ENCODE data around the gene GRID2. TPM values are rescaled to one million over a fixed set of nuclear protein-coding genes. Genes with fewer than 3 reads are reported as not detected.
"Not testable (repeated sequence)": the region's sequence is repeated elsewhere in the genome, so short reads cannot be mapped to it uniquely, and the experiment has no call there.

The GRID2 gene
- total RNA-seq, 2 experiments from 2014 or later: not detected

GRCh38 chr4:93654211-93654610 is 1350.4 kb downstream of the GRID2 start:
- H3K4me1 Mint-ChIP-seq (ENCODE audit: low read depth): no peaks in the 10 kb centered on the region
- H3K4me3 Mint-ChIP-seq: no peak overlapping the region
- no peaks in the 10 kb centered on the region for H3K36me3 Mint-ChIP-seq (ENCODE audit: low read depth)
- intact Hi-C loops (cut with micrococcal nuclease): no loop called here
- CTCF ChIA-PET: no interaction called here
- H3K9me3 Mint-ChIP-seq: peaks cover 1% of the 10 kb centered on the region
- no peak for DNase-seq
- H3K27me3 Mint-ChIP-seq (ENCODE audit: low read depth): no peaks in the 10 kb centered on the region
- H3K27ac Mint-ChIP-seq: no peak overlapping the region

GRCh38 chr4:93657527-93657926 is 1353.8 kb downstream of the GRID2 start:
- no peak overlapping the region for H3K27ac Mint-ChIP-seq
- CTCF ChIA-PET: interaction anchor here (0.6 kb wide), 1 partner anchor 469 kb away, joined by 3 read pairs; no protein-coding TSS in a partner anchor
- H3K36me3 Mint-ChIP-seq (ENCODE audit: low read depth): no peaks in the 10 kb centered on the region
- H3K27me3 Mint-ChIP-seq (ENCODE audit: low read depth): no peaks in the 10 kb centered on the region
- peaks cover 6% of the 10 kb centered on the region for H3K9me3 Mint-ChIP-seq
- intact Hi-C loops (cut with micrococcal nuclease): no loop called here
- no peaks in the 10 kb centered on the region for H3K4me1 Mint-ChIP-seq (ENCODE audit: low read depth)
- no peak for DNase-seq
- no peak overlapping the region for H3K4me3 Mint-ChIP-seq

- H3K36me3 Mint-ChIP-seq (ENCODE audit: low read depth): no peaks in the 10 kb centered on the region
- H3K27me3 Mint-ChIP-seq (ENCODE audit: low read depth): no peaks in the 10 kb centered on the region
- CTCF ChIA-PET: no interaction called here
- intact Hi-C loops (cut with micrococcal nuclease): no loop called here
- H3K4me1 Mint-ChIP-seq (ENCODE audit: low read depth): no peaks in the 10 kb centered on the region
- H3K9me3 Mint-ChIP-seq: peaks cover 6% of the 10 kb centered on the region
- DNase-seq: no peak
- H3K27ac Mint-ChIP-seq: no peak overlapping the region
- H3K4me3 Mint-ChIP-seq: no peak overlapping the region
These were observed 1354.7 kb downstream of the GRID2 start for GRCh38 chr4:93658443-93658842.

GRCh38 chr4:93659629-93660028 is 1355.9 kb downstream of the GRID2 start:
- no peak for DNase-seq
- CTCF ChIA-PET: no interaction called here
- Mint-ChIP-seq H3K4me3 (no peak overlapping the region), H3K27me3 (ENCODE audit: low read depth) (no peaks in the 10 kb centered on the region), H3K4me1 (ENCODE audit: low read depth) (no peaks in the 10 kb centered on the region), H3K36me3 (ENCODE audit: low read depth) (no peaks in the 10 kb centered on the region), H3K27ac (no peak overlapping the region), H3K9me3 (peaks cover 6% of the 10 kb centered on the region)
- intact Hi-C loops (cut with micrococcal nuclease): no loop called here

- CTCF ChIA-PET: no interaction called here
- DNase-seq: no peak
- Mint-ChIP-seq H3K27me3 (ENCODE audit: low read depth) (no peaks in the 10 kb centered on the region), H3K9me3 (peaks cover 6% of the 10 kb centered on the region), H3K27ac (no peak overlapping the region), H3K4me1 (ENCODE audit: low read depth) (no peaks in the 10 kb centered on the region), H3K4me3 (no peak overlapping the region), H3K36me3 (ENCODE audit: low read depth) (no peaks in the 10 kb centered on the region)
- intact Hi-C loops (cut with micrococcal nuclease): no loop called here
These were observed 1356.3 kb downstream of the GRID2 start for GRCh38 chr4:93660036-93660435.

GRCh38 chr4:93670434-93670833 is 1366.7 kb downstream of the GRID2 start:
- no peaks in the 10 kb centered on the region for H3K36me3 Mint-ChIP-seq (ENCODE audit: low read depth)
- H3K4me1 Mint-ChIP-seq (ENCODE audit: low read depth): no peaks in the 10 kb centered on the region
- no peak for DNase-seq
- CTCF ChIA-PET: no interaction called here
- peaks cover 4% of the 10 kb centered on the region for H3K9me3 Mint-ChIP-seq
- H3K27ac Mint-ChIP-seq: no peak overlapping the region
- H3K4me3 Mint-ChIP-seq: no peak overlapping the region
- intact Hi-C loops (cut with micrococcal nuclease): no loop called here
- no peaks in the 10 kb centered on the region for H3K27me3 Mint-ChIP-seq (ENCODE audit: low read depth)

GRCh38 chr4:93671093-93671492 is 1367.3 kb downstream of the GRID2 start:
- H3K27ac Mint-ChIP-seq: no peak overlapping the region
- peaks cover 4% of the 10 kb centered on the region for H3K9me3 Mint-ChIP-seq
- H3K36me3 Mint-ChIP-seq (ENCODE audit: low read depth): no peaks in the 10 kb centered on the region
- DNase-seq: no peak
- no peaks in the 10 kb centered on the region for H3K4me1 Mint-ChIP-seq (ENCODE audit: low read depth)
- no peak overlapping the region for H3K4me3 Mint-ChIP-seq
- intact Hi-C loops (cut with micrococcal nuclease): no loop called here
- CTCF ChIA-PET: no interaction called here
- H3K27me3 Mint-ChIP-seq (ENCODE audit: low read depth): no peaks in the 10 kb centered on the region

GRCh38 chr4:93676937-93677336 is 1373.2 kb downstream of the GRID2 start:
- H3K27ac Mint-ChIP-seq; H3K4me3 Mint-ChIP-seq; DNase-seq; intact Hi-C loops (cut with micrococcal nuclease); H3K27me3 Mint-ChIP-seq (ENCODE audit: low read depth); CTCF ChIA-PET; H3K36me3 Mint-ChIP-seq (ENCODE audit: low read depth); H3K4me1 Mint-ChIP-seq (ENCODE audit: low read depth); H3K9me3 Mint-ChIP-seq: not testable (repeated sequence)

- no peaks in the 10 kb centered on the region for H3K27me3 Mint-ChIP-seq (ENCODE audit: low read depth)
- CTCF ChIA-PET: interaction anchor here (0.9 kb wide), 1 partner anchor 16 kb away, joined by 4 read pairs; no protein-coding TSS in a partner anchor
- DNase-seq: no peak
- H3K4me3 Mint-ChIP-seq: no peak overlapping the region
- intact Hi-C loops (cut with micrococcal nuclease): no loop called here
- no peak overlapping the region for H3K27ac Mint-ChIP-seq
- no peaks in the 10 kb centered on the region for H3K9me3 Mint-ChIP-seq
- no peaks in the 10 kb centered on the region for H3K4me1 Mint-ChIP-seq (ENCODE audit: low read depth)
- H3K36me3 Mint-ChIP-seq (ENCODE audit: low read depth): no peaks in the 10 kb centered on the region
These were observed 1380.8 kb downstream of the GRID2 start for GRCh38 chr4:93684571-93684970.

GRCh38 chr4:93687304-93687703 is 1383.5 kb downstream of the GRID2 start:
- Mint-ChIP-seq H3K36me3 (ENCODE audit: low read depth) (no peaks in the 10 kb centered on the region), H3K4me3 (no peak overlapping the region), H3K27ac (no peak overlapping the region), H3K27me3 (ENCODE audit: low read depth) (no peaks in the 10 kb centered on the region), H3K4me1 (ENCODE audit: low read depth) (no peaks in the 10 kb centered on the region), H3K9me3 (no peaks in the 10 kb centered on the region)
- no peak for DNase-seq
- intact Hi-C loops (cut with micrococcal nuclease): no loop called here
- CTCF ChIA-PET: no interaction called here

- H3K27ac Mint-ChIP-seq: no peak overlapping the region
- H3K4me1 Mint-ChIP-seq (ENCODE audit: low read depth): no peaks in the 10 kb centered on the region
- no peaks in the 10 kb centered on the region for H3K36me3 Mint-ChIP-seq (ENCODE audit: low read depth)
- CTCF ChIA-PET: no interaction called here
- H3K9me3 Mint-ChIP-seq: no peaks in the 10 kb centered on the region
- H3K4me3 Mint-ChIP-seq: no peak overlapping the region
- intact Hi-C loops (cut with micrococcal nuclease): no loop called here
- no peak for DNase-seq
- H3K27me3 Mint-ChIP-seq (ENCODE audit: low read depth): no peaks in the 10 kb centered on the region
These were observed 1385.2 kb downstream of the GRID2 start for GRCh38 chr4:93688978-93689377.

GRCh38 chr4:93693141-93693540 is 1389.4 kb downstream of the GRID2 start:
- CTCF ChIA-PET: no interaction called here
- no peak for DNase-seq
- intact Hi-C loops (cut with micrococcal nuclease): no loop called here
- H3K36me3 Mint-ChIP-seq (ENCODE audit: low read depth): no peaks in the 10 kb centered on the region
- H3K27me3 Mint-ChIP-seq (ENCODE audit: low read depth): no peaks in the 10 kb centered on the region
- no peak overlapping the region for H3K27ac Mint-ChIP-seq
- H3K4me3 Mint-ChIP-seq: no peak overlapping the region
- H3K4me1 Mint-ChIP-seq (ENCODE audit: low read depth): no peaks in the 10 kb centered on the region
- H3K9me3 Mint-ChIP-seq: no peaks in the 10 kb centered on the region

GRCh38 chr4:93698686-93699085 is 1394.9 kb downstream of the GRID2 start:
- no peak for DNase-seq
- Mint-ChIP-seq H3K27ac (no peak overlapping the region), H3K27me3 (ENCODE audit: low read depth) (no peaks in the 10 kb centered on the region), H3K36me3 (ENCODE audit: low read depth) (no peaks in the 10 kb centered on the region), H3K9me3 (no peaks in the 10 kb centered on the region), H3K4me1 (ENCODE audit: low read depth) (no peaks in the 10 kb centered on the region), H3K4me3 (no peak overlapping the region)
- CTCF ChIA-PET: no interaction called here
- intact Hi-C loops (cut with micrococcal nuclease): no loop called here

- Mint-ChIP-seq H3K27me3 (ENCODE audit: low read depth) (no peaks in the 10 kb centered on the region), H3K27ac (no peak overlapping the region), H3K36me3 (ENCODE audit: low read depth) (no peaks in the 10 kb centered on the region), H3K9me3 (peaks cover 5% of the 10 kb centered on the region), H3K4me3 (no peak overlapping the region), H3K4me1 (ENCODE audit: low read depth) (no peaks in the 10 kb centered on the region)
- no peak for DNase-seq
- CTCF ChIA-PET: interaction anchor here (0.9 kb wide), 1 partner anchor 16 kb away, joined by 4 read pairs; no protein-coding TSS in a partner anchor
- intact Hi-C loops (cut with micrococcal nuclease): no loop called here
These were observed 1396.8 kb downstream of the GRID2 start for GRCh38 chr4:93700571-93700970.
